Measurements from ENCODE around the gene LRCH1.
A peak's percentile ranks its signal among the peaks of the same experiment; 100 is the strongest.

LRCH1 gene

DNA sequence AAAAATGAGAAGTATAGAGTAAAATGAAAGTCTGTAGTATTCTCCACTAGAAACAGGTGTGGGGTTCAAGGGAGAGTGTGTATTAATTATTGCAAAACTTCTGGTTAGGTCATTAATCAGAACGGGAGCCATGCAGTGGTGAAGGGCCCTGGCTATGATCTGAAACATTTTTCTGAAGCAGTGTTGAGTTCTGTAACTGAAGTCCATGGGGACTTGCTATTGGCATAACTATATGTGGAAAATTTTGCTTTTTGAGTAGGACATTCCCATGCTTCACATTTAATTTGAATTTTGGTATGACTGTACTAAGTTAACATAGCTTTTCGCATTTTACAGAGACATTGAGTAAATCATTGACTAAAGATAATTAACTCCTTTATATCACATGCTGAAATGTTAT is 67.5 kb downstream of the LRCH1 start:
- no peaks in the 10 kb centered on the region for H3K27me3 ChIP-seq
- DNase-seq = no peak
- peaks cover 37% of the 10 kb centered on the region for H3K4me1 ChIP-seq
- no peak overlapping the region for H3K4me3 ChIP-seq (ENCODE audit: low read depth, low read length)
- TF ChIP-seq CTCF (IDR thresholded peaks at IDR 0.05; ENCODE audit: low read depth, low read length) = no peak
- H3K36me3 ChIP-seq = no peaks in the 10 kb centered on the region
- no peaks in the 10 kb centered on the region for H3K9me3 ChIP-seq

GRCh38 chr13:46621133-46621532 is 68.2 kb downstream of the LRCH1 start:
- H3K4me3 ChIP-seq (ENCODE audit: low read depth, low read length) = no peak overlapping the region
- H3K4me1 ChIP-seq = peaks cover 37% of the 10 kb centered on the region
- H3K9me3 ChIP-seq = no peaks in the 10 kb centered on the region
- TF ChIP-seq CTCF (IDR thresholded peaks at IDR 0.05; ENCODE audit: low read depth, low read length) = no peak
- H3K36me3 ChIP-seq = no peaks in the 10 kb centered on the region
- peak; percentile 49 for DNase-seq
- no peaks in the 10 kb centered on the region for H3K27me3 ChIP-seq

DNA sequence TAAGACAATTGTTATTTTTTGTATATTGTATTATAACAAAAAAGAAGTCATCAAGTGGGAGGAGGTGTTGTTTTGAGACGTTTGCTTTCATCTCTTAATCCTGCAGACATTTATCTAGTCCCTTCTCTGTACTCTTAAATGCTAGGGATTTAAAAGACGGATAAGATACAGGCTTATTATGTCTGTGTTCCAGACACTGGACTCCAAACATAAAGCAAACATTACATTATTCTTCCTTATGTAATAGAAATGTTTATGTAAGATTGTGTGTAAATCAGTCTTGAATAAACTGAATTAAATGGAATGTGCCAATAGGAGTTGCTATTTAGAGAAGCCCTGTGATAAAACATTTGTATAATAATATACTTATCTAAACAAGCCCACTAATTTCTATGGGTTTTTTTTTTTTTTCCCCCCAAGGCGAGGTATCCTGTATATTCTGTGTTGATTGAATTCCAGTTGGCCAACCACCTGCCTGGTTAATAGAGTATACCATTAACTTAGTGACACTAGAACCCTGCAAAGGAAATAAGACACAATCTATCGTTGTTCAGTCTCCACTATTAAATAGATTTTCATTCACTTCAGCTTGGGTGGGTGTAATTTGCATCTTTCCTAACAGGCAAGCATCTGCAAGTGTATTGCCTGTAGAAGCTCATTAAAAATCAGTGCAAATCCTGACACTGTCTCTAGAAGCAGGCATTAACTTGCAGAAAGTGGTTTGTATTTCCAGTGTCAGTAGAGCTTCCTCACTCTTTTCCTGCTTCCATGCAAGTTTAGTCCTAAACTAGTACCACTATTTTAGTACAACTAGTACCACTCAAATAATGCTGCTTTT is 69.0 kb downstream of the LRCH1 start:
- Histone ChIP-seq H3K36me3 (no peaks in the 10 kb centered on the region), H3K9me3 (no peaks in the 10 kb centered on the region), H3K4me1 (peaks cover 38% of the 10 kb centered on the region), H3K4me3 (ENCODE audit: low read depth, low read length) (peak overlapping the region; percentile 34), H3K27me3 (no peaks in the 10 kb centered on the region)
- TF ChIP-seq CTCF (IDR thresholded peaks at IDR 0.05; ENCODE audit: low read depth, low read length) = no peak
- DNase-seq = no peak

DNA sequence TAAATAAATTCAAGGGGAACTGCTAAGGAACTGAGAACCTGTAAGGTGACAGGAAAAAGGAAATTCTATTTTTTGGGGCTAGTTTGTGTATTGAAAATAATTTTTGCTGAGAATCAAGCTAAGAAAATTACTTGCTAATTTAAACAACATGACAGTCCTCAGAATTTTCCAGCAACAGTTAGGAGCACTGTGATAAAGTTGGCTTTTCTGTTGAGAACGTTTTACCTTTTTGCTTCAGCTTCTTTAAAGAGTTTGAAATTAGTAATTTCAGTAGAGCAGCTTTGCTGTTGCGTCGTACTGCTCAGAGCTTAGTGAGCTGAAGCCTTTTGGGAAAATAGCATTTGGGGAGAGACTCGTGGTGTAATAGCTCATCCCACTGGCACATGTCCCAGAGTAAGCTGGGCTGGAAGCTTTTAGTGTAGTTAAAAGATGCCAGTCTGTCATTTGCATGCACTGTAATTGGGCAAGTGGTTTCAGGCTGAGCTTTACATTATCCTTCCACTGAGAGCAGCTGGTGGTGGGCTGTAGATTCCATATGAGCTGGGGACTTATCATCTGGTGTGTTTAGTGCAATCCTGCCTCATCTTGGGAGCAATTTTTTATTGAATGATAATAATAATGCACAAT is 69.8 kb downstream of the LRCH1 start:
- H3K27me3 ChIP-seq = no peaks in the 10 kb centered on the region
- peaks cover 36% of the 10 kb centered on the region for H3K4me1 ChIP-seq
- H3K4me3 ChIP-seq (ENCODE audit: low read depth, low read length) = peak overlapping the region; percentile 34
- H3K36me3 ChIP-seq = no peaks in the 10 kb centered on the region
- DNase-seq = peak; percentile 85
- no peak for TF ChIP-seq CTCF (IDR thresholded peaks at IDR 0.05; ENCODE audit: low read depth, low read length)
- no peaks in the 10 kb centered on the region for H3K9me3 ChIP-seq

DNA sequence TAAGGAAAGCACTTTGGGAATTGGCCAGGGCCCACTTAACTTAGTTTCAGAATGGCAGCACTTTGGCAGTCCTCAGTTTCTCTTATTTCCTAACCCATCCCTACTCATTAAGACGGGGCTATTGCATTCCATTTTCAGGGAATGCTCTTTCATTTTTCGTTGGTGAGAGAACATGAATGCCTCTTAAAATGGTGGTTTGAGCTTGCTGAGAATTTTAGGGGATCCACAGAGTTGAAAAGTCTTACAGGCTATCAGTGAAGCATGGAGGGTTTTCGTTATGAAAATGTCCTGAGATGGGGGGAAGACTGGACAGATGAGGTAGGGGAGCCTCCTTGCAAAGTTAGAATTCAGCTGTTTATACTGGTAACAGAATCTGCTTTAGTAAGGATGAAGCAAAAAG is 71.4 kb downstream of the LRCH1 start:
- TF ChIP-seq CTCF (IDR thresholded peaks at IDR 0.05; ENCODE audit: low read depth, low read length) = no peak
- Histone ChIP-seq H3K9me3 (no peaks in the 10 kb centered on the region), H3K36me3 (no peaks in the 10 kb centered on the region), H3K4me3 (ENCODE audit: low read depth, low read length) (no peak overlapping the region), H3K4me1 (peaks cover 50% of the 10 kb centered on the region), H3K27me3 (no peaks in the 10 kb centered on the region)
- no peak for DNase-seq

DNA sequence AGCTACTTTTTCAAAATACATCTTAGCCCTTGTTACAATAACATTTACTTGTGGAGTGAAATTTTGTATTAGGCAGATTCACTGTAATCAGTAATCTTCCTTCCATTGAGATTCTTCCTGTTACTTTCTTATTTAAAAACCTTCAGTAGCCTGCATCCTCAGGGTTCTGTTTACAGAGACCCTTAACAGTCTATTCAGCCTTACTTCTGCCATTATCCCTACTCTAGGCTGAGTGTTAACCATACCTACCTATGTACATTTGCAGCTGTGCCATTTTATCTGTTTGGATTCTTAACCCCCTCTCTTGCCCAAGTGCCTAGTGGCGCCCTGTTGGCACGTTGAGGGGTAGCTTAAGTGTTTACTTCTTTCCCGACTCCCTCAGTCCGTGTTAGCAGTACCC is 71.9 kb downstream of the LRCH1 start:
- Histone ChIP-seq H3K36me3 (no peaks in the 10 kb centered on the region), H3K4me3 (ENCODE audit: low read depth, low read length) (no peak overlapping the region), H3K9me3 (no peaks in the 10 kb centered on the region), H3K4me1 (peaks cover 55% of the 10 kb centered on the region), H3K27me3 (no peaks in the 10 kb centered on the region)
- no peak for DNase-seq
- TF ChIP-seq CTCF (IDR thresholded peaks at IDR 0.05; ENCODE audit: low read depth, low read length) = no peak

Data from BE2C (cell line).